ENCODE results near the gene EPYC.
A peak's percentile ranks its signal among the peaks of the same experiment; 100 is the strongest.

Gene EPYC

GRCh38 chr12:90954428-90954827, 50.3 kb downstream of the EPYC start:
- no peak for DNase-seq (ENCODE audit: low spot score)

- DNase-seq (ENCODE audit: low spot score) = no peak
Observed at GRCh38 chr12:90953956-90954421, 50.8 kb downstream of the EPYC start.

- DNase-seq (ENCODE audit: low spot score) = no peak
Observed at GRCh38 chr12:90951432-90952105, 53.2 kb downstream of the EPYC start.

- no peak for DNase-seq (ENCODE audit: low spot score)
Observed at GRCh38 chr12:90947869-90948268, 56.9 kb downstream of the EPYC start.

- DNase-seq (ENCODE audit: low spot score) = peak; percentile 23
Observed at GRCh38 chr12:90945070-90945649, 59.6 kb downstream of the EPYC start.

GRCh38 chr12:90943255-90943654, 61.5 kb downstream of the EPYC start:
- DNase-seq (ENCODE audit: low spot score) = no peak

GRCh38 chr12:90940872-90941499, 63.8 kb downstream of the EPYC start:
- DNase-seq (ENCODE audit: low spot score) = peak; percentile 55

- DNase-seq (ENCODE audit: low spot score) = no peak
Observed at GRCh38 chr12:90939382-90939781, 65.4 kb downstream of the EPYC start.

- DNase-seq (ENCODE audit: low spot score) = peak; percentile 25
Observed at GRCh38 chr12:90938451-90938850, 66.3 kb downstream of the EPYC start.

- DNase-seq (ENCODE audit: low spot score) = no peak
Observed at GRCh38 chr12:90937651-90938050, 67.1 kb downstream of the EPYC start.

- DNase-seq (ENCODE audit: low spot score) = no peak
Observed at GRCh38 chr12:90936230-90937005, 68.4 kb downstream of the EPYC start.

- DNase-seq (ENCODE audit: low spot score) = no peak
Observed at GRCh38 chr12:90925562-90925961, 79.2 kb downstream of the EPYC start.

- no peak for DNase-seq (ENCODE audit: low spot score)
Observed at GRCh38 chr12:90924406-90924805, 80.4 kb downstream of the EPYC start.

GRCh38 chr12:90922145-90922627, 82.6 kb downstream of the EPYC start:
- DNase-seq (ENCODE audit: low spot score) = peak; percentile 37

- DNase-seq (ENCODE audit: low spot score) = no peak
Observed at GRCh38 chr12:90921536-90921935, 83.2 kb downstream of the EPYC start.

GRCh38 chr12:90920222-90920621, 84.5 kb downstream of the EPYC start:
- no peak for DNase-seq (ENCODE audit: low spot score)

- DNase-seq (ENCODE audit: low spot score) = no peak
Observed at GRCh38 chr12:90917431-90917830, 87.3 kb downstream of the EPYC start.

GRCh38 chr12:90916516-90916915, 88.3 kb downstream of the EPYC start:
- DNase-seq (ENCODE audit: low spot score) = no peak

GRCh38 chr12:90915353-90915752, 89.4 kb downstream of the EPYC start:
- DNase-seq (ENCODE audit: low spot score) = no peak
